Activated CD4-positive, alpha-beta T cell treated with anti-CD3 and anti-CD28 coated beads, Interleukin-2, amount 10 ng/mL, durations not matched to agents 24 days and 14 days (primary cell): ENCODE data around the gene LRTM1. TPM values are rescaled to one million over a fixed set of nuclear protein-coding genes. Genes with fewer than 3 reads are reported as not detected.

Source experiments
- DNase-seq: peaks from one replicate; pipeline ENCODE4 v3.0.0; 2022
- H3K27ac Mint-ChIP-seq: one replicate; pipeline ENCODE4 v1.8.0; 2022; ENCODE audit warnings: mild to moderate bottlenecking, mixed read lengths
- H3K27me3 Mint-ChIP-seq: one replicate; pipeline ENCODE4 v1.8.0; 2022; ENCODE audit warnings: mixed read lengths
- H3K36me3 Mint-ChIP-seq: one replicate; pipeline ENCODE4 v1.8.0; 2022; ENCODE audit warnings: low read depth, mild to moderate bottlenecking, mixed read lengths
- H3K4me1 Mint-ChIP-seq: one replicate; pipeline ENCODE4 v1.8.0; 2021; ENCODE audit warnings: mixed read lengths
- H3K4me3 Mint-ChIP-seq: one replicate; pipeline ENCODE4 v1.8.0; 2022; ENCODE audit warnings: mild to moderate bottlenecking, moderate library complexity, mixed read lengths
- H3K9me3 Mint-ChIP-seq: one replicate; pipeline ENCODE4 v1.8.0; 2021; ENCODE audit warnings: mixed read lengths
- intact Hi-C: fragments of 100-400 bp; cut with micrococcal nuclease; formaldehyde crosslinking; loops from one replicate; pipeline ENCODE4 v1.15.1; 2023
- total RNA-seq: library from RNA; stranded (reverse); gene quantifications from 2 replicates; pipeline ENCODE4 v1.2.3, GENCODE V29; 2022

The LRTM1 gene
- total RNA-seq, 1 donor from 2014 or later, result not detected

DNA sequence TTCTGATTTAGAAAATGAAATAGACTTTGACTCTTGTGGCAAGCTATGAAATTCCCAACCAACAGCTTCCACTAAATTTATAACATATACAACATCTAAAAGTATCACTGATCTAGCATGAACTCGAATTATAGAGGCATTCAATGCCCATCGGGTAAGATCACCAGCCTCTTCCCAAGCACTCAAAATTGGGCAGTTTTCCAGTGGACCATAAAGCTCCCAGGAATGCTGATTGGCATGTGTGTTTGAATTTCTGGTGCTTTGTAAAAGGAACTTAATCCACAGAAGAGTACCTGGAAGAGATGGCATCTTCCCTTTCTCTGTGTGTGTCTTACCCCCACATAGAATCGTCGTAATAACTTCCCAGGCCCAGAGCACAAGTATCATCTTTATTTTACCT lies 10.0 kb downstream of the LRTM1 start:
- DNase-seq, result no peak
- intact Hi-C loops, result no loop called here
- H3K9me3 Mint-ChIP-seq, result no peaks in the 10 kb centered on the region
- no peak overlapping the region for H3K4me3 Mint-ChIP-seq
- no peaks in the 10 kb centered on the region for H3K4me1 Mint-ChIP-seq
- no peak overlapping the region for H3K27ac Mint-ChIP-seq
- no peaks in the 10 kb centered on the region for H3K27me3 Mint-ChIP-seq
- no peaks in the 10 kb centered on the region for H3K36me3 Mint-ChIP-seq

DNA sequence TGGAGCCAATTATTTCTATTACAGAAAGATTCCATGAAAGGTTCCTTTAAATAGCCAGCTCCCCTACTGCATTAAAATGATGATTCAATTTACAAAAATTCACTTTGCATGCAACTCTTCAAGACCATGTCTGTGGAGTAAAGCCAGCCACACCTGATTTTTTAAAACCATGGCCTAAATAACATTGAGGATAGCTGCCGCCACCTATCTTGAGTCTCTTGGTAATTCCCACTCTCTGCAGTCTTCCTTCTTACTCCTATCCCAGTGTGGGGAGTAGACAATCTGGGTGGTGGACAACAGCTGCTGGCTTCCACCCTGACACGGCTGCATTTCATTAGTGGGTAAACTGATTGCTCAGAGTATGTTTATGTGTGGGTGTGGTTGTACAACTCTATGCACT lies 10.7 kb downstream of the LRTM1 start:
- no peak for DNase-seq
- Mint-ChIP-seq H3K27me3 (no peaks in the 10 kb centered on the region), H3K27ac (no peak overlapping the region), H3K36me3 (no peaks in the 10 kb centered on the region), H3K4me3 (no peak overlapping the region), H3K4me1 (no peaks in the 10 kb centered on the region), H3K9me3 (no peaks in the 10 kb centered on the region)
- intact Hi-C loops, result no loop called here

DNA sequence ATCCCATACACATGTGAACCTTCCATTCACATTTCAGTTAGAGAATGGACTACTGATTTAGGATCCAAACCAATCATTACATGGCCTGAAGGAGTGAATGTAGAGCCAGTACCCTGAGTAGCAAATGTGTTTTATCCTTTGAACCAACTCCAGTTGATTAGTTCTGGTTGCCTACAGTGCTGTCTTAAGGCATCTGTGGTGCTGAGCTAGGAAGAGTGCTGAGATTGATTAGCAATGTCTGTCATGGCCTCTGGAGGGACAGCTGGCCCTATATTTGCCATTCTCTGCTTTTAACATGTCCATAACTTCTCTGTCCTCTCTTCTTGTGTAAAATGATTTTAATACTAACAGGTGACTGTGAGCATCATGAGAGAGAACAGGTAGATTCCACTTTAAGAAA lies 11.1 kb downstream of the LRTM1 start:
- Mint-ChIP-seq H3K27me3 (no peaks in the 10 kb centered on the region), H3K9me3 (no peaks in the 10 kb centered on the region), H3K27ac (no peak overlapping the region), H3K36me3 (no peaks in the 10 kb centered on the region), H3K4me1 (no peaks in the 10 kb centered on the region), H3K4me3 (no peak overlapping the region)
- intact Hi-C loops, result no loop called here
- no peak for DNase-seq

DNA sequence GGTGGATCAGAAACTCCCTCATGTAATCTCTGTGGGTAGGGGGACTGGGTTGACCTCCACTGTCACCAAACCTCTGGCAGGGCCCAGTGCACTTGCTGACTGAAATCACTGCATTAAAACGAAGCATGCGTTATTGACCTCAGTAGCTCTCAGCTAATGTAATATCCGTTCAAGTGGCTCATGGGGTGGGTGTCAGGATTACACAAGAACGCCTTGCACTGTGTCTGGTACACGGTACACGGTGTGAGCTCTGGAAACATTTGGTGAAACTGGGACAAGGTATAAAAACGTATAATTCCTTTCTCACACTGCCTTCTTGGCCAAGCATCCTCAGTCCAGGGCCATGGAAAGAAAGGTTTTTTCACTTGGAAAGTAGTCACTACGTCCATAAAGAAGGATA lies 11.9 kb downstream of the LRTM1 start:
- Mint-ChIP-seq H3K9me3 (no peaks in the 10 kb centered on the region), H3K27me3 (no peaks in the 10 kb centered on the region), H3K27ac (no peak overlapping the region), H3K4me3 (no peak overlapping the region), H3K4me1 (no peaks in the 10 kb centered on the region), H3K36me3 (no peaks in the 10 kb centered on the region)
- intact Hi-C loops, result no loop called here
- no peak for DNase-seq

DNA sequence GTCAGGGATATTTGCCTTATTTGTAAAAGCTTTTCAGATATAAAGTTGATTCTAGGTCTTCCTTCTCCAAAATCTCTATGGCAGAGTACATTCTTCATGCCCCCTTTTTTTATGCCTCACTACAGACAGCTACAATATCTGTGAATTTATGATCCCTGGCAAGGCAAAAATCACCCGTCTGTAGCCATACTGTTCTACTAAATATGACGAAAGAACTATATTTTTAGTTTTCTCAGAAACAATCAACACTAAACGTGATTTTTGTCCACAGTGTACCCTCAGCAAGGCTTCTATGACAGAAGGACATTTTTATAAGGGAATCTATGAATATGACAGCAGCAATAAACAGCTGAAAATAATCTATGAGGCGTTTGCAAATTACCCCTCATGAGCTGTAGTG lies 12.7 kb downstream of the LRTM1 start:
- Mint-ChIP-seq H3K27ac (no peak overlapping the region), H3K27me3 (no peaks in the 10 kb centered on the region), H3K4me3 (no peak overlapping the region), H3K9me3 (no peaks in the 10 kb centered on the region), H3K4me1 (no peaks in the 10 kb centered on the region), H3K36me3 (no peaks in the 10 kb centered on the region)
- intact Hi-C loops, result no loop called here
- DNase-seq, result no peak

DNA sequence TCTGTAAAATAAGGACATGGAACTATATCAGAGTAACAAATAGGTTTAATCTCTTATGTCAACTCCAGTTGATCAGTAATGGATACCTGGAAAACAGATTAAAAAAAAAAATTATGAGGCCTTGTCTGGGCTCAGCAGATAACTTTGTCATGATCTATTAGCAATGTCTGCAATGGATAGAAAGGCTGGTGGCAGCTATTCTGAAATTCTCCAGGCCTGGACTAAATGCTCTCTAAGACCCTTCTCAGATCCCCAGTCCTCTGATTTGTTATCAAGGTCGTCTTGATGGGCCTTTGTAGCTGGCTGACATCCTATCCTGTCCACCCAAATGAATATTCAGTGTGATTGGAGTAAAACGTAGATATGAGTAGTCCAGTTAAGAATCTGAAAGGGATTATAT lies 13.7 kb downstream of the LRTM1 start:
- DNase-seq, result no peak
- Mint-ChIP-seq H3K9me3 (no peaks in the 10 kb centered on the region), H3K27ac (no peak overlapping the region), H3K4me3 (no peak overlapping the region), H3K27me3 (no peaks in the 10 kb centered on the region), H3K4me1 (no peaks in the 10 kb centered on the region), H3K36me3 (no peaks in the 10 kb centered on the region)
- intact Hi-C loops, result no loop called here

DNA sequence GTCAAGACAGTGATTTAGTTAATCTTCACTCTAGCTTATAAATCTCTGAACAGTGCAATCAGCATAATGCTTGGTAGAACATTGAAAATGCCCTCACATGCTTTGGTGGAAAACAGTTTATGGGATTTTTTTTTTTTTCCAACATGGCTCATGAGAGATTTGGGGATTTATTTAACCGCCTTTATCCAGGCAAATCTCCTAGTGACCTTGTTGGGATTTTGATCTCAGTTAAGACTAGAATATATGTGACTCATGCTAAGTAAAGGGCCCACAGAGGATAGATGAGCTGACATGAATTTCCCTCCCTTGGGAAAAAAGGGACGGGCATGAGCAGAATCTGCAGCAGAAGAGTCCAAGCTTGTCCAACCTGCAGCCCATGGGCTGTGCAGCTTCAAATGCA lies 18.7 kb downstream of the LRTM1 start:
- H3K27ac Mint-ChIP-seq, result no peak overlapping the region
- no peaks in the 10 kb centered on the region for H3K27me3 Mint-ChIP-seq
- intact Hi-C loops, result no loop called here
- no peak for DNase-seq
- H3K4me1 Mint-ChIP-seq, result no peaks in the 10 kb centered on the region
- H3K36me3 Mint-ChIP-seq, result no peaks in the 10 kb centered on the region
- no peaks in the 10 kb centered on the region for H3K9me3 Mint-ChIP-seq
- no peak overlapping the region for H3K4me3 Mint-ChIP-seq

DNA sequence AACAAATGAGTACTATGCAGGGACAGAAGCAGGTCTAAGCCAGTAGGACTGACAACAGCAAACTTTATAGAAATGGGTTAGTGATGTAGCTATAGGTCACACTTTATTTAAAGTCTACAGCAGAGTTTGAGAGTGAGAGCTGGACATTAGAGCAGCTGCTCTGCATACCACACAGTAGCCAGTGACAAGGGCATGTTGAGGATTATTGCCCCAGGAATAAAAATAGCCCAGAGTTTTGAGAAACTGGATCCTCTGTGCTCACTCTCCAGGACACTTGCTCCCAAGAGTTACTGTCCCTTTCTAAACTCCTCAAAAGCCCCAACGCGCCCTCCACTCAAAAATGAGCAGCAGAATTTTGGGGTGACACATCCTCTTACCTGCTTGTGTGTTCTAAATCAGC lies 21.1 kb downstream of the LRTM1 start:
- no peak overlapping the region for H3K4me3 Mint-ChIP-seq
- H3K4me1 Mint-ChIP-seq, result no peaks in the 10 kb centered on the region
- H3K27me3 Mint-ChIP-seq, result no peaks in the 10 kb centered on the region
- no peaks in the 10 kb centered on the region for H3K36me3 Mint-ChIP-seq
- no peak for DNase-seq
- no peaks in the 10 kb centered on the region for H3K9me3 Mint-ChIP-seq
- H3K27ac Mint-ChIP-seq, result no peak overlapping the region
- intact Hi-C loops, result no loop called here

DNA sequence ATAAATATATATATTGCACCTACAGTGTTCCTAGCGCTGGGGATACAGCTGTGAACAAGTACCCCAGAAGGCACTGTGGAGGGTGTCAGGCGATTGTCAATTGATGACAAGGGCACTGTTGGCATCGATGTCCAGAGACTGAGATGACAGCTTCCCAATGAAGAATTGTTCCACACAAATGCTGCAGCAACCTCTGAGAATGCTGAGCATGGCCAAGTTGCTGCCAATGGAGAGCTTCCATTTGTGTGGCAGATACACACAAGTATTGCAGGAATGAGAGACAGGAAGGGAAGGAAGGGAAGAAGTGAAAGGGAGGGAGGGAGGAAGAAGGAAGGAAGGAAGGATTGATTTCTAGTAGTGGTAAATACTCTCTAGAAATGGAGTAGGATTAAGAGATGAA lies 21.9 kb downstream of the LRTM1 start:
- no peaks in the 10 kb centered on the region for H3K27me3 Mint-ChIP-seq

DNA sequence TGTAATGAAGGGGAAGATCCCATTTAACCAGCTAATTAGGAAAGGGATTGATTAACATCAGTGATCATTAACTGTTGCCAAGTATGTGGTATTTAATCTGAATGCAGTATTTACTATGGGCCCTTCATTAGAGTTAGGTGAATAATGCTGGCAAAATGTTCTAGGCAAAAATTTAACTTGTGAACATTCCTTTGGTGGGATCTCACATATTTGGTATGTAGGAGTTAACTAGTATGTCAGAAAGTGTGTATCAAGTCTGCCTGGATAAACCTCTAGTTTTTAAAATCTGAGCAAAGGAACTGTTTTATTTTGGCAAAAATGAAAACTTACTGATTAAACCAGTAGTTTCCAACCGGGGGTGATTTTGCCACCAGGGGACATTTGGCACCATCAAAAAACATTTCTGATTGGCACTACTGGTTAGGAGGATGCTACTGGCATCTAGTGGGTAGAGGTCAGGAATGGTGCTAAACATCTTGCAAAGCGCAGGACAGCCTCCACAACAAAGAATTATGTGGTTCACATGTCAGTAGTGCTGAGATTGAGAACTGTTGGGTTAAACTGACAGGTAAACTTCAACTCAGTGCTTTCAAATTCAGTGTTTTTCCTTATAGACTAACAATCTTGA lies 22.5 kb downstream of the LRTM1 start:
- intact Hi-C loops, result no loop called here
- H3K27me3 Mint-ChIP-seq, result no peaks in the 10 kb centered on the region
- DNase-seq, result no peak

More for the DNA sequence above, 21.9 kb downstream of the LRTM1 start:
- intact Hi-C loops, result no loop called here
- no peak for DNase-seq
- H3K4me1 Mint-ChIP-seq, result no peaks in the 10 kb centered on the region
- no peak overlapping the region for H3K4me3 Mint-ChIP-seq
- no peak overlapping the region for H3K27ac Mint-ChIP-seq
- no peaks in the 10 kb centered on the region for H3K9me3 Mint-ChIP-seq
- H3K36me3 Mint-ChIP-seq, result no peaks in the 10 kb centered on the region

DNA sequence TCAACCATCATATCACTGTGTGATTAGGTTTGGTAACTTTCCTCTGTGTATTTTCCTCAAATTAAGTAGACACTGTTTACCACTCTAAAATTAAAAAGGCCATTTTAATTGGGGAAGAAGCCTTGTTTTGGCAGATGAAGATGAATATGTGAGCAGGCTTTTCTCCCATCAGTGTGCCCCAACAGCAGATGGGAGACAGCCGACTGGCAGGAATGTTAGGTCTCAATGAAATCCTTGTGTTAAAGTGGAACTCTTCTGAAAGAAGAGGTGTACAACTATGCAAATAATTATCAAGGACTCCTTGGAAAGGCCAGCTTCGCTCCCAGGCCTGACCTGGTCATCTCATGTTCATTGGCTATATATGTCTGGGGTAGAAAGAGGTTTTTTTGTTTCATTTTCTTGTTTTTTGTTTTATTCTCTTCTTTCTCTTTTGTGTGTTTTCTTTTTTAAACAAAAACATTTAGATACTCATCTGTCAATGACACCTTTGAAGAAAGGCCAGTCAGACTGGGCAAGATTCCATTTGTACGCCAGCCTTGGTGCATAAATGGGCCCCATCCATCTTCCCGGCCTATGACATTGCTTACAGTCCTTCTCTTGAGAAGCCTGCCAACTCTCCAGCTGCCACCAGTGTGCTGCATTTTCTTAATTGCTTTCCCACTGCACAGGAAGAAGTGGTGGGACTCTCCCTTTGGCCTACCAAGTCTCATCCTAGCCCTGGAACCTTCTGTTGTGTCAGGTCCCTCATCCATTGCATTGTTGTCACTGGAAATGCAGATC lies 25.8 kb downstream of the LRTM1 start:
- H3K27me3 Mint-ChIP-seq, result no peaks in the 10 kb centered on the region
- no peak for DNase-seq
- H3K9me3 Mint-ChIP-seq, result no peaks in the 10 kb centered on the region
- H3K4me1 Mint-ChIP-seq, result no peaks in the 10 kb centered on the region
- intact Hi-C loops, result no loop called here
- H3K36me3 Mint-ChIP-seq, result no peaks in the 10 kb centered on the region
- H3K4me3 Mint-ChIP-seq, result no peak overlapping the region
- H3K27ac Mint-ChIP-seq, result no peak overlapping the region

More for the DNA sequence above, 22.5 kb downstream of the LRTM1 start:
- Mint-ChIP-seq H3K27ac (no peak overlapping the region), H3K4me3 (no peak overlapping the region), H3K36me3 (no peaks in the 10 kb centered on the region), H3K9me3 (no peaks in the 10 kb centered on the region), H3K4me1 (no peaks in the 10 kb centered on the region)

DNA sequence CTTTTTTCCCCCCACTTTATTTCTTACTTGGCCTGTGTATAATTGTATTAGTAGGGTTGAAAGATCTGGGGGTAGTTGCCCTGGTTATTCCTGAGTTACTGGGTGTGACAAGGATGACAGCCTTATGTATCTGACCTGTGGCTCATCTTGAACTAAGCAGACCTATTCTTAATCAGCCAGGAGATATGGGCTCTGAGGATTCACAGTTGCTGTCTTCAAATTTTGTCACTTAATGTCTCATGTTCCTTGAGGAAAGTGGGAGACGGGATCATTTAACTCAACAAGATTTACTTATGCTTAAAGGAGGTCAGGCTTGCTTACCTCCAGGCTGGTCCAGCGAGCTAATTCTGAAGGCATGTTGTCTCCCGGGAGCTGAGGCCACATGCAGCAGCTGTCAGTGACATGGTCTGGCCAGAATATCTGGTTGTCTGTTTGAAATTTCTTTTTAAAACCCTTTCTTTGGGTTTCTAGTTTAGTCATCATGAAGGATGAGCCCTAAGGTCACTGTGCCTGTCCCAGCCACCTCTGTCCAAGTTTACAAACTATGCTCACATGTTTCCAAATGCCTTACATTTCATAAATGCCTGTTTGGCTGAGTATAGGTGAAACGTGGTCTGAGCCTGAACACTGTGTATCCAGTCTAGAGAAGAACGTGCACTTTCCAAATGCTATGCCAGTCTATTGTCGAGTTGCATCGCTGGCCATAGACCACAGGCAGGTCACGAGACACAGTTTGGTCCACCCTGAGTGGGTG lies 26.8 kb downstream of the LRTM1 start:
- H3K9me3 Mint-ChIP-seq, result no peaks in the 10 kb centered on the region
- H3K4me1 Mint-ChIP-seq, result no peaks in the 10 kb centered on the region
- no peaks in the 10 kb centered on the region for H3K36me3 Mint-ChIP-seq
- no peak overlapping the region for H3K27ac Mint-ChIP-seq
- no peaks in the 10 kb centered on the region for H3K27me3 Mint-ChIP-seq
- intact Hi-C loops, result no loop called here
- H3K4me3 Mint-ChIP-seq, result no peak overlapping the region
- no peak for DNase-seq

DNA sequence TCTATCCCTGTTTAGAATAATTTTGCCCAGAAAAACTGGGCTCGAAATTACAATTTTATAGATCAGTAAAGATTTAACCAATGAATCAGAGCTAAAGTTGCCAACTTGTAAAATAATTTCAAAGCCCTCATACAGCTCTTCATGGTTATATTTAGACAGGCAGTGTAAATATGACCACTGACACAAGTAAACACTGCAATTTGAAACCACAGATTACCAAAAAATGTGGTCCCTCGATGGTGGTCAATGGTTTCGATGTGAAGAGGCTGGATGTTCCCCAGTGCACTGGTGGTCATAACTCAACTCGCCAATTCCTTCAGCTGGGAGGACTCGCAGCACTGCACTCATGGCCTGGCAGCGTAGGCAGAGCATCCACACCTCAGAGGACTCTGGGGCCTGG lies 28.6 kb downstream of the LRTM1 start:
- Mint-ChIP-seq H3K27me3 (no peaks in the 10 kb centered on the region), H3K9me3 (no peaks in the 10 kb centered on the region), H3K4me1 (no peaks in the 10 kb centered on the region), H3K27ac (no peak overlapping the region), H3K4me3 (no peak overlapping the region), H3K36me3 (no peaks in the 10 kb centered on the region)
- no peak for DNase-seq
- intact Hi-C loops, result no loop called here

DNA sequence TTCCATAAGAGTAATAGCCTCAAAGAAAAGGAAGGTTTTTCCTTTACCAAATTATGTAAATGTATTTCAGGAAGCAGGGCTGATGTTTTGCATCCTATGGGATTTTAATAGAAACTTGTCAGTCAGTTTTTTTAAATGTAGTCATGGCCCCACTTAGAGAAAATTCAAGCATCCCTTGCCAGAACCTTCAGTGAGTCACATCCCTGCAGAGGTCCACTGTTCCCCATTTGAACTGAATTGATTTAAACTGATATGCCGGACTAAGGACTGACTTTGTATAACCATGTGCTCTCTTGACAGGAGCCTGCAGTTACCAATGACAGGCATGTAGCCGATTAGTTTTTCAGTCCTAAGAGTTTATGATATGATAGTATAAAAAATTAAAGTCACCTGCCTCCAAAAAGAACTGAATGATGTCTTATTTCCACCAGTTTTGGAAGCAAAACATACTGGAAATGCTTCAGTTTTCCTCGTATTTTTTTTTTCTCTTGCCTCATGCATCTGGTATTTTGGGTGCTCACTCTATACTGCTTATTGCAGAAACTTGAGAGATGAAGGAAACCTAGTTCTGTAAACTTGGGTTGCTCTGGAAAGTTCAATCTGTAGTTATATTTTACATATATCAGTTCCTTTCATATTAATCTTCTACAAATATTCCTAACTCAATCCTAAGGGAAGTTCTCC lies 30.7 kb downstream of the LRTM1 start:
- Mint-ChIP-seq H3K4me1 (no peaks in the 10 kb centered on the region), H3K36me3 (no peaks in the 10 kb centered on the region), H3K9me3 (no peaks in the 10 kb centered on the region), H3K27me3 (no peaks in the 10 kb centered on the region), H3K4me3 (no peak overlapping the region), H3K27ac (no peak overlapping the region)
- intact Hi-C loops, result no loop called here
- DNase-seq, result no peak
